Duodenal mucosa (tissue), 2 donors: ENCODE measurements around the gene CHD6.

Source experiments
- H3K27ac ChIP-seq: one replicate; pipeline ENCODE4 v1.7.0; 2013; ENCODE audit warnings: low read depth, low read length
- H3K27me3 ChIP-seq, 2 donors: one replicate each; pipeline ENCODE4 v1.7.0; 2013; ENCODE audit warnings: low read length in 2 of 2, control low read depth in 1 of 2; ENCODE audit not compliant: insufficient read depth in 2 of 2, control insufficient read depth in 1 of 2
- H3K36me3 ChIP-seq, 2 donors: one replicate each; pipeline ENCODE4 v1.7.0; 2013; ENCODE audit warnings: low read length in 2 of 2, control low read depth in 1 of 2; ENCODE audit not compliant: insufficient read depth in 2 of 2, control insufficient read depth in 1 of 2
- H3K4me1 ChIP-seq, 2 donors: one replicate each; pipeline ENCODE4 v1.7.0; 2013; ENCODE audit warnings: low read length in 2 of 2, control low read depth in 1 of 2; ENCODE audit not compliant: insufficient read depth in 2 of 2, control insufficient read depth in 1 of 2
- H3K4me3 ChIP-seq, 2 donors: one replicate each; pipeline ENCODE4 v1.7.0; 2013; ENCODE audit warnings: low read length in 2 of 2, low read depth in 1 of 2
- H3K9ac ChIP-seq, 2 donors: one replicate each; pipeline ENCODE4 v1.7.0; 2013; ENCODE audit warnings: low read length in 2 of 2, low read depth in 1 of 2
- H3K9me3 ChIP-seq, 2 donors: one replicate each; pipeline ENCODE4 v1.7.0; 2013; ENCODE audit warnings: low read length in 2 of 2, control low read depth in 1 of 2; ENCODE audit not compliant: control insufficient read depth in 1 of 2

Gene CHD6

GRCh38 chr20:41457173-41457857 is 160.9 kb downstream of the CHD6 start:
- Histone ChIP-seq H3K27ac (no peak overlapping the region), H3K4me1 (peaks cover 8 to 16% of the 10 kb centered on the region in 2 donors), H3K36me3 (peaks cover 24 to 51% of the 10 kb centered on the region in 2 donors), H3K27me3 (no peaks in the 10 kb centered on the region), H3K9ac (no peak overlapping the region), H3K9me3 (no peaks in the 10 kb centered on the region), H3K4me3 (no peak overlapping the region)

- H3K9me3 ChIP-seq: no peaks in the 10 kb centered on the region
- no peak overlapping the region for H3K9ac ChIP-seq
- H3K4me1 ChIP-seq: peaks cover 4 to 10% of the 10 kb centered on the region in 2 donors
- H3K27me3 ChIP-seq: no peaks in the 10 kb centered on the region
- H3K27ac ChIP-seq: no peak overlapping the region
- peaks cover 32 to 55% of the 10 kb centered on the region in 2 donors for H3K36me3 ChIP-seq
- no peak overlapping the region for H3K4me3 ChIP-seq
Observed at GRCh38 chr20:41456351-41456750, 161.8 kb downstream of the CHD6 start.

GRCh38 chr20:41454250-41454649 is 163.9 kb downstream of the CHD6 start:
- Histone ChIP-seq H3K9ac (no peak overlapping the region), H3K36me3 (peaks cover 42 to 73% of the 10 kb centered on the region in 2 donors), H3K4me3 (no peak overlapping the region), H3K27ac (no peak overlapping the region), H3K4me1 (peaks cover 3 to 4% of the 10 kb centered on the region in 2 donors), H3K27me3 (no peaks in the 10 kb centered on the region), H3K9me3 (no peaks in the 10 kb centered on the region)

- Histone ChIP-seq H3K9me3 (no peaks in the 10 kb centered on the region), H3K36me3 (peaks cover 43 to 77% of the 10 kb centered on the region in 2 donors), H3K4me1 (no peaks in the 10 kb centered on the region), H3K27me3 (no peaks in the 10 kb centered on the region), H3K9ac (no peak overlapping the region), H3K27ac (no peak overlapping the region), H3K4me3 (no peak overlapping the region)
Observed at GRCh38 chr20:41453010-41453950, 164.9 kb downstream of the CHD6 start.

GRCh38 chr20:41452226-41452625 is 166.0 kb downstream of the CHD6 start:
- Histone ChIP-seq H3K4me1 (no peaks in the 10 kb centered on the region), H3K27ac (no peak overlapping the region), H3K9ac (no peak overlapping the region), H3K27me3 (no peaks in the 10 kb centered on the region), H3K36me3 (peaks cover 53 to 84% of the 10 kb centered on the region in 2 donors), H3K9me3 (no peaks in the 10 kb centered on the region), H3K4me3 (no peak overlapping the region)

- peaks cover 52 to 80% of the 10 kb centered on the region in 2 donors for H3K36me3 ChIP-seq
- no peaks in the 10 kb centered on the region for H3K27me3 ChIP-seq
- H3K4me3 ChIP-seq: no peak overlapping the region
- no peak overlapping the region for H3K27ac ChIP-seq
- no peak overlapping the region for H3K9ac ChIP-seq
- H3K9me3 ChIP-seq: no peaks in the 10 kb centered on the region
- no peaks in the 10 kb centered on the region for H3K4me1 ChIP-seq
Observed at GRCh38 chr20:41447006-41447405, 171.2 kb downstream of the CHD6 start.

- H3K27ac ChIP-seq: no peak overlapping the region
- H3K9ac ChIP-seq: no peak overlapping the region
- no peaks in the 10 kb centered on the region for H3K4me1 ChIP-seq
- H3K9me3 ChIP-seq: no peaks in the 10 kb centered on the region
- H3K27me3 ChIP-seq: no peaks in the 10 kb centered on the region
- no peak overlapping the region for H3K4me3 ChIP-seq
- peaks cover 47 to 75% of the 10 kb centered on the region in 2 donors for H3K36me3 ChIP-seq
Observed at GRCh38 chr20:41446456-41446855, 171.7 kb downstream of the CHD6 start.

GRCh38 chr20:41444821-41445220 is 173.4 kb downstream of the CHD6 start:
- H3K4me3 ChIP-seq: no peak overlapping the region
- H3K27ac ChIP-seq: no peak overlapping the region
- H3K9ac ChIP-seq: no peak overlapping the region
- no peaks in the 10 kb centered on the region for H3K9me3 ChIP-seq
- H3K27me3 ChIP-seq: no peaks in the 10 kb centered on the region
- H3K36me3 ChIP-seq: peaks cover 50 to 76% of the 10 kb centered on the region in 2 donors
- no peaks in the 10 kb centered on the region for H3K4me1 ChIP-seq

GRCh38 chr20:41443691-41444090 is 174.5 kb downstream of the CHD6 start:
- H3K4me1 ChIP-seq: no peaks in the 10 kb centered on the region
- H3K9me3 ChIP-seq: no peaks in the 10 kb centered on the region
- H3K27me3 ChIP-seq: no peaks in the 10 kb centered on the region
- no peak overlapping the region for H3K27ac ChIP-seq
- H3K36me3 ChIP-seq: peaks cover 54 to 78% of the 10 kb centered on the region in 2 donors
- no peak overlapping the region for H3K9ac ChIP-seq
- no peak overlapping the region for H3K4me3 ChIP-seq

- peaks cover 34 to 73% of the 10 kb centered on the region in 2 donors for H3K36me3 ChIP-seq
- no peak overlapping the region for H3K9ac ChIP-seq
- no peak overlapping the region for H3K4me3 ChIP-seq
- no peaks in the 10 kb centered on the region for H3K4me1 ChIP-seq
- H3K9me3 ChIP-seq: no peaks in the 10 kb centered on the region
- no peaks in the 10 kb centered on the region for H3K27me3 ChIP-seq
- no peak overlapping the region for H3K27ac ChIP-seq
Observed at GRCh38 chr20:41440882-41441281, 177.3 kb downstream of the CHD6 start.
